Colonic mucosa (tissue), 4 donors: ENCODE data around the gene ADRA2A. TPM values are rescaled to one million over a fixed set of nuclear protein-coding genes. Genes with fewer than 3 reads are reported as not detected.

Experiments used
- DNase-seq: peaks from one replicate; pipeline ENCODE4 v3.0.0-alpha.2; 2020
- H3K27ac ChIP-seq: fragments of 200-600 bp; one replicate; pipeline ENCODE4 v1.8.0; 2021
- H3K27me3 ChIP-seq: fragments of 200-600 bp; one replicate; pipeline ENCODE4 v1.8.0; 2021
- H3K36me3 ChIP-seq: fragments of 200-600 bp; one replicate; pipeline ENCODE4 v1.8.0; 2021
- H3K4me1 ChIP-seq: fragments of 200-600 bp; one replicate; pipeline ENCODE4 v1.8.0; 2021; ENCODE audit warnings: mild to moderate bottlenecking
- H3K4me3 ChIP-seq: fragments of 200-600 bp; one replicate; pipeline ENCODE4 v1.8.0; 2021
- H3K9ac ChIP-seq, 2 donors: one replicate each; pipeline ENCODE4 v1.7.0; 2013; ENCODE audit warnings: control low read depth in 2 of 2, low read depth in 2 of 2, low read length in 2 of 2
- H3K9me3 ChIP-seq: fragments of 200-600 bp; one replicate; pipeline ENCODE4 v1.8.0; 2021
- intact Hi-C: fragments of 100-400 bp; cut with DNase I; formaldehyde crosslinking; loops from one replicate; pipeline ENCODE4 v1.14.1; 2022
- total RNA-seq, 2 donors: library from RNA; stranded (reverse); fragmentation: NEBNext Ultra II Directional in 1 of 2; extraction: Animal tissue kit (Norgen Biotek cat#: 25700) in 1 of 2; gene quantifications; one replicate each; pipeline ENCODE4 v1.2.1, GENCODE V29; 2021
- TF ChIP-seq, protein P1 (sequence below): fragments of 200-600 bp; IDR thresholded peaks from one replicate; pipeline ENCODE4 v1.8.0; 2022; ENCODE audit warnings: antibody characterized with exemption, mild to moderate bottlenecking
- donor health status: healthy.
- donor health status: DM: no; HTN: no; CAD: no.
- donor health status: DM: no; HTN: no; CAD: no.

Gene ADRA2A
- total RNA-seq: 10 to 100 TPM; 12.8 to 14.3 TPM

DNA sequence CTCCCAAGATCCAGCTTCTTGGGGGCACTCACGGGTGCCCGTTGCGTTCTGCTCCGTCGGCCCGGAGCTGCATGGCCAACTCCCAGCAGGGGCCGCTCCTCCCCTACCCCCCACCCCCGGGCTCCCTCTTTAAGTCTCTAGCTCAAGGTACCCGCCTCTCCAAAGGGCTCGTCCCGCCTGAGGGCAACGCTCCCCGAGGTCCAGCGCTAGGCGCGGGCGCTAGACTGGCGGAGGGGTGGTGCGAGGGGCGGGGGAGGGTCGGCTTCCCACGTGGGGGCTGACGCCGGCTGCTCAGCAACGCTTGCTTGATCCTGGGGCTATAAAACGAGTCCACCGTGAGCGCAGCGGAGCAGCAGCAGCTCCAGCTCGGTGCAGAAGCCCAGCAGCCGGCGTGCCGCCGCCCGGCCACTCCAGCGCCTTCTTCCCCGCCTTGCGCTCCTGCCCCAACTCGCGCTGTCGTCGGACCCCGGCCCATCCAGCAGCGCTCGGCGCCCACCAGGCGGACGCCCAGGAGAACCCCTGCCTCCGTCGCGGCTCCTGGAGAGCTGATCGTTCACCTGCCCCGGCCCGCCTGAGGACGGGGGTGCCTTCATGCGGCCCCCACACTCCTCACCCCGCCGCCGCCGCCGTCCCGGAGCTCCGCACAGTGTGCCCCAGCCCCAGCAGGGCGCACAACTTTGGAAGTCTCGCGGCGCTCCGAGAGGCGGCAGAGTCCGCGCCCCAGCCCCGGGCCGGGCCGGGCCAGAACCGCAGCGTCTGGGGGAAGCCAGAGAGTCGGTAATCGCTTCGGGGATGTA is at the start of gene ADRA2A:
Gene ADRA2A (plus strand): TSS at position 348 of the 797 bp plus-strand sequence. CDS start 968 bp downstream, outside the sequence.
- intact Hi-C loops: loop anchor here (1.0 to 10.0 kb wide), 3 partner anchors 130 to 518 kb away; no protein-coding TSS in a partner anchor
- Histone ChIP-seq H3K9ac (peak within 1 kb of the TSS; percentile 61 to 63), H3K4me3 (peak within 1 kb of the TSS; percentile 76), H3K9me3 (no peaks in the 10 kb centered on the region), H3K4me1 (peaks cover 10% of the 10 kb centered on the region), H3K27ac (peak within 1 kb of the TSS; percentile 60), H3K36me3 (no peaks in the 10 kb centered on the region), H3K27me3 (peaks cover 11% of the 10 kb centered on the region)
- peak; percentile 74 for DNase-seq
- TF ChIP-seq, protein P1, sequence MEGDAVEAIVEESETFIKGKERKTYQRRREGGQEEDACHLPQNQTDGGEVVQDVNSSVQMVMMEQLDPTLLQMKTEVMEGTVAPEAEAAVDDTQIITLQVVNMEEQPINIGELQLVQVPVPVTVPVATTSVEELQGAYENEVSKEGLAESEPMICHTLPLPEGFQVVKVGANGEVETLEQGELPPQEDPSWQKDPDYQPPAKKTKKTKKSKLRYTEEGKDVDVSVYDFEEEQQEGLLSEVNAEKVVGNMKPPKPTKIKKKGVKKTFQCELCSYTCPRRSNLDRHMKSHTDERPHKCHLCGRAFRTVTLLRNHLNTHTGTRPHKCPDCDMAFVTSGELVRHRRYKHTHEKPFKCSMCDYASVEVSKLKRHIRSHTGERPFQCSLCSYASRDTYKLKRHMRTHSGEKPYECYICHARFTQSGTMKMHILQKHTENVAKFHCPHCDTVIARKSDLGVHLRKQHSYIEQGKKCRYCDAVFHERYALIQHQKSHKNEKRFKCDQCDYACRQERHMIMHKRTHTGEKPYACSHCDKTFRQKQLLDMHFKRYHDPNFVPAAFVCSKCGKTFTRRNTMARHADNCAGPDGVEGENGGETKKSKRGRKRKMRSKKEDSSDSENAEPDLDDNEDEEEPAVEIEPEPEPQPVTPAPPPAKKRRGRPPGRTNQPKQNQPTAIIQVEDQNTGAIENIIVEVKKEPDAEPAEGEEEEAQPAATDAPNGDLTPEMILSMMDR: no peak

DNA sequence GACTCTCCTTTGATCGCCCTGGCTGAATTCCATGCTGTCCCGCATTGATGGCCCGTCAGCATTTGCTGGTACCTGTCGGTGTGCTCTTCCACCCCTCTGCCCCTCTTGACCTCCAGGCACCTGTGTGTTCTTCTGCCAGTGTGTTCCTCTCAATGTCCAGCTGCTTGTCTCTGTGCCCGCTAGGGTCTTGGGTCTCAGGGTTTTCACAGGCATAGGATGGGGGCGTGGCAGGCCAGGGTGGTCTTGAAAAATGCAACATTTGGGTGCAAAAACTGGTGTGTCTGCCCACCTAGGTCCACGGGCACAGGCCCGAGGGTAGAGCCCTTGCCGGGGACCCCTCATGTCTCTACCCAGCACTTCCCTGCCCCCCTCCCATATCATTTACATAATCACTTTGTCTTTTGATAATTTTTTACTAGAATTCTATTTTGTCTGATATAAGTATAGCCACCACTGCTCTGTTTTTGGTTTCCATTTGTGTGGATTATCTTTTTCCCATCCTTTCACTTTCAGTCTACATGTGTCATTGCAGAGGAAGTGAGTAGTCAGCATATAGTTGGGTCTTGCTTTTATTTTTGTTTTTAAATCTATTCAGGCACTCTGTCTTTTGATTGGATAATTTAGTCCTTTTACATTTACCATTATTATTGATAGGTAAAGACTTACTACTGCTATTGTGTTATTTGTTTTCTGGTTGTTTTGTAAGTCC is 46.6 kb upstream of the ADRA2A start:
- Histone ChIP-seq H3K9ac (no peak overlapping the region), H3K4me3 (no peak overlapping the region), H3K36me3 (no peaks in the 10 kb centered on the region), H3K27me3 (no peaks in the 10 kb centered on the region), H3K27ac (no peak overlapping the region), H3K4me1 (no peaks in the 10 kb centered on the region), H3K9me3 (no peaks in the 10 kb centered on the region)
- TF ChIP-seq, protein P1: no peak
- intact Hi-C loops: no loop called here
- no peak for DNase-seq

DNA sequence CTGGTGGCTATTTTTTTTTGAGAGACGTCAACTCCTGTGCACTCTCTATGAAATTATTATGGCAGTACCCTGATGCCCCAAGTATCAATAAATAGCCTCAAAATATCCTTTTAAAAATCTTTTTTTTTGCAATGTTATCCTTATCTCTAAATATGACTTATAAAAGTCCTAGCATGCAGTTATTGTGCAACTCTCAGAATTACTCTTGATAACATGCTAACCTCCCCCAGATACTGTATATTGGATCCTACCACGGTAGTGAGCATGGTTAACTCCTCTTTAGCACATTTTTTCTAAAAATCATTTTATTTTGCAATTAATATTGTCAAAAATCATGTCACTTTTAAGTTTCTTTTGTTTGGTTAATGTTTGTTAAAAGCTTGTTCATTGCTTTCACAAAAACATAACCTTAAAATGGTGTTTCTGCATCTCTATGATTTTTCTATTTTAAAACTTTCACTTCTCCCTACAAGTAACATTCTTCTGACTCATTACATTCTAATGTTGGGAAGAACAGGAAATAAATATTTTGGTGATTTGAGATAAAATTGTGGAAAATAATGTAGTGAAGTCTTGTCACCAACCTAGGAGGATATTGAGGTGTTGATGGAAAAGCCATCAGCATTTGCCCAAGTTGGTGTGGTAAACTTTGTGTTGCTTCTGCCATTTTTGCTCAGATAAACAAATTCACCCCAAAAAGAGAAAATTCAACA is 42.1 kb upstream of the ADRA2A start:
- Histone ChIP-seq H3K9ac (no peak overlapping the region), H3K9me3 (no peaks in the 10 kb centered on the region), H3K27ac (no peak overlapping the region), H3K4me1 (no peaks in the 10 kb centered on the region), H3K27me3 (no peaks in the 10 kb centered on the region), H3K4me3 (no peak overlapping the region), H3K36me3 (no peaks in the 10 kb centered on the region)
- DNase-seq: no peak
- intact Hi-C loops: no loop called here
- TF ChIP-seq, protein P1: no peak

DNA sequence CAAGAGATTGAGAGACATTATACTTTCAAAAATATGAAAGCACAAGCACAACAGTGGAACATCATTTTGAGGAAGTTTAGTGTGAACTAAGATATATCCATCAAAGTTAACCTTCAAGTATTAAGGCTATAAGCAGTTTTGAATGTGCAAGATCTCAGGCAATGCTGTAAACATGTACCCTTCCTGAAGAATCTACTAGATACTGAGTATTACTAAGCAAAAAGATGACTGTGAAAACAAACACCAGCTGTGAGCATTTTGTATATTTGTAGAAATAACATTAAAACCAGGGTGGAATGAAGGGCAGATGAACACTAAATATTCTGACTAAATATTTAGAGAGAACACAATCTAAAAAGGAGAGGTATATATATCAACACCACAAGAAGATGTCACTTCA is 41.3 kb upstream of the ADRA2A start:
- Histone ChIP-seq H3K36me3 (no peaks in the 10 kb centered on the region), H3K4me1 (no peaks in the 10 kb centered on the region), H3K27me3 (no peaks in the 10 kb centered on the region), H3K27ac (no peak overlapping the region), H3K9me3 (no peaks in the 10 kb centered on the region), H3K4me3 (no peak overlapping the region), H3K9ac (no peak overlapping the region)
- intact Hi-C loops: no loop called here
- TF ChIP-seq, protein P1: no peak
- DNase-seq: no peak

DNA sequence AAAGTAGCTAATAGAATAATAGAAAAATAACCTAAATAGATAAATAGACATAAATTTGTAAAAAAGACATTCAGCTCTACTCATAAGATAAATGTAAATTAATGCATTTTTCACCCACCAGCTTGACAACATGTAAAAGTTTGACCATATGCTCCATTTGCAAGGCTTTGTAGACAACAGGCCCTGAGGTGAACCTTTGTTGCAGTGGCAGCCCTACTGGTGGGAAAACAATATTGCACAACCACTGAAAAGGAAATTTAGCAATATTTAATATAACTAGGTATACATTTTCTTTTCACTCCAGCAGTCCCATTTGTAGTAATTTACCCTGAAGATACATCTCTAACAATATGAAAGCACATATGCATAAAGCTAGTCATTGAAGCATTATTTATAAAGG is 39.0 kb upstream of the ADRA2A start:
- H3K27me3 ChIP-seq: no peaks in the 10 kb centered on the region
- no peak overlapping the region for H3K9ac ChIP-seq
- H3K9me3 ChIP-seq: no peaks in the 10 kb centered on the region
- no peaks in the 10 kb centered on the region for H3K4me1 ChIP-seq
- no peak overlapping the region for H3K27ac ChIP-seq
- no peak for DNase-seq
- TF ChIP-seq, protein P1: peak; percentile 15
- intact Hi-C loops: no loop called here
- H3K4me3 ChIP-seq: no peak overlapping the region
- H3K36me3 ChIP-seq: no peaks in the 10 kb centered on the region
